Panc1 (cell line): ENCODE results near the gene MYH4. TPM values are rescaled to one million over a fixed set of nuclear protein-coding genes. Genes with fewer than 3 reads are reported as not detected.

Experiments
- ATAC-seq: fragments of 200-7000 bp; cut with Tn5 transposase; 2 replicates; pipeline ENCODE4 v1.9.1; 2020; ENCODE audit warnings: mild to moderate bottlenecking, moderate library complexity
- BruUV-seq: library from RNA; stranded (reverse); fragments of 400-500 nt; replicated peaks from 2 replicates; lab custom pipeline; 2021; lab: Mats Ljungman, UMichigan
- CTCF ChIA-PET: fragments of 300-600 bp; sonication (Branson Sonifier 250); formaldehyde crosslinking; loops from one replicate; lab custom pipeline; 2022; ENCODE audit warnings: antibody characterized with exemption; lab: Charles Lee
- POLR2A ChIA-PET: fragments of 300-600 bp; sonication (Branson Sonifier 250); formaldehyde crosslinking; loops from one replicate; lab custom pipeline; 2022; ENCODE audit warnings: antibody characterized with exemption; lab: Charles Lee
- DNase-seq: peaks from one replicate; pipeline ENCODE4 v3.0.0-alpha.2; 2010; ENCODE audit warnings: low read depth, low spot score
- H3K27ac ChIP-seq: 2 replicates; pipeline ENCODE4 v1.5.1; 2011; ENCODE audit warnings: mild to moderate bottlenecking, low read length, inconsistent platforms
- H3K27me3 ChIP-seq: fragments of 200-500 bp; sonication (Bioruptor generic); 2 replicates; pipeline ENCODE4 v1.6.0; 2014; ENCODE audit warnings: low read length, inconsistent platforms; ENCODE audit not compliant: control insufficient read depth, insufficient read depth
- H3K36me3 ChIP-seq: fragments of 200-500 bp; sonication (Bioruptor generic); 2 replicates; pipeline ENCODE4 v1.5.1; 2014; ENCODE audit warnings: inconsistent platforms, mild to moderate bottlenecking, low read length, moderate library complexity; ENCODE audit not compliant: control insufficient read depth, insufficient read depth
- H3K4me1 ChIP-seq: 2 replicates; pipeline ENCODE4 v1.5.1; 2011; ENCODE audit warnings: inconsistent platforms, mild to moderate bottlenecking, low read length, moderate library complexity; ENCODE audit not compliant: control insufficient read depth, insufficient read depth
- H3K4me3 ChIP-seq, 2 experiments: 2 replicates each; pipeline ENCODE4 v1.5.1; 2011 to 2012; ENCODE audit warnings: low read depth in 2 of 2, low read length in 2 of 2, mild to moderate bottlenecking in 2 of 2, inconsistent platforms in 1 of 2, moderate library complexity in 1 of 2
- H3K9me3 ChIP-seq: fragments of 200-500 bp; sonication (Bioruptor generic); 2 replicates; pipeline ENCODE4 v1.5.1; 2014; ENCODE audit warnings: low read depth, mild to moderate bottlenecking, inconsistent platforms, low read length, moderate library complexity; ENCODE audit not compliant: control insufficient read depth, insufficient read depth
- CTCF ChIP-seq: fragments of 450-650 bp; IDR thresholded peaks from 2 replicates; pipeline ENCODE4 v1.5.1; 2017; ENCODE audit warnings: mild to moderate bottlenecking
- POLR2AphosphoS5 ChIP-seq: IDR thresholded peaks from 2 replicates; pipeline ENCODE4 v1.6.1; 2012; ENCODE audit warnings: mild to moderate bottlenecking, low read depth, low read length, moderate library complexity
- REST ChIP-seq, 2 experiments: IDR thresholded peaks; 2 replicates each; pipeline ENCODE4 v1.6.1; 2011 to 2012; ENCODE audit warnings: low read depth in 2 of 2, control low read depth in 1 of 2, low read length in 1 of 2, mild to moderate bottlenecking in 1 of 2, moderate library complexity in 1 of 2; ENCODE audit not compliant: insufficient read depth in 1 of 2
- SIN3A ChIP-seq: IDR thresholded peaks from 2 replicates; pipeline ENCODE4 v1.6.1; 2012; ENCODE audit warnings: low read depth, mild to moderate bottlenecking, low read length, moderate library complexity, borderline replicate concordance; ENCODE audit not compliant: insufficient read depth
- TCF7L2 ChIP-seq: IDR thresholded peaks from 2 replicates; pipeline ENCODE4 v1.6.1; 2011; ENCODE audit warnings: mild to moderate bottlenecking, low read depth, low read length, inconsistent platforms
- in situ Hi-C: cut with HindIII; loops from 2 replicates; pipeline ENCODE4 v1.10.0; 2016; ENCODE audit warnings: low sequenced_read_pairs, low pct_unique_long_range_greater_than_20kb
- intact Hi-C: fragments of 100-400 bp; cut with micrococcal nuclease; formaldehyde crosslinking; loops from one replicate; pipeline ENCODE4 v1.10.0; 2022; ENCODE audit not compliant: unreplicated experiment
- total RNA-seq: library from RNA; stranded (reverse); gene quantifications from one replicate; pipeline ENCODE4 v1.2.1, GENCODE V29; 2021; ENCODE audit not compliant: unreplicated experiment

Gene MYH4
- total RNA-seq, 1 experiment from 2014 or later: not detected

GRCh38 chr17:10439816-10440215 lies 29.5 kb downstream of the MYH4 start:
- POLR2A ChIA-PET: no interaction called here
- no peaks in the 10 kb centered on the region for H3K36me3 ChIP-seq
- BruUV-seq: no TSS peak
- no peak overlapping the region for H3K4me3 ChIP-seq
- H3K27me3 ChIP-seq: no peaks in the 10 kb centered on the region
- H3K27ac ChIP-seq: no peak overlapping the region
- no peak for TF ChIP-seq CTCF
- no peak for TF ChIP-seq TCF7L2
- TF ChIP-seq POLR2AphosphoS5: no peak
- TF ChIP-seq SIN3A: no peak
- TF ChIP-seq REST (IDR thresholded peaks at IDR 0.05; ENCODE audit: insufficient read depth in 1 of 2, low read depth in 2 of 2, low read length in 1 of 2): no peak
- no peaks in the 10 kb centered on the region for H3K9me3 ChIP-seq
- ATAC-seq (no peak), DNase-seq (no peak)
- CTCF ChIA-PET: no interaction called here
- intact Hi-C loops: no loop called here
- in situ Hi-C loops: no loop called here
- H3K4me1 ChIP-seq: no peaks in the 10 kb centered on the region

DNA sequence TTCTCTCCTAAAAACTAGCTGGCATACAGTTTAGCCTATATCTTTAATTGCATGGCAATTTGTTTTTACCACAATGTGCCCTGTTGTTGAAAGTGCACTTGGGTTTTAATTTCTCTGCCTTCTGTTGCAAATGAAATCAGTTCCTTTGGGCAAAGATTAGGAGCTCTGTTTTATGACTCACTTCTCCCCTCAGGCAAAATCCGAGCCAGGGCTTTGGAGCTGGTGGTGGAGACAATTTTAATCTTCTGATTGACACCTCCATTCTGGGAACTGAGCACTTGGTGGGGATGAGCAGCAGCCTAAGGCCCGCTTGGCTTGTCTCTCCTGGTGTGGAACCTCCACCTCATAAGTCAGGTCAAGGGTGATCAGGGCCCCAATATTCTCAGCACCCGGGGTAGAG lies 34.3 kb downstream of the MYH4 start:
- in situ Hi-C loops (no loop called here), intact Hi-C loops (no loop called here)
- Histone ChIP-seq H3K36me3 (no peaks in the 10 kb centered on the region), H3K4me3 (no peak overlapping the region), H3K27me3 (no peaks in the 10 kb centered on the region), H3K4me1 (no peaks in the 10 kb centered on the region), H3K9me3 (no peaks in the 10 kb centered on the region), H3K27ac (no peak overlapping the region)
- BruUV-seq: no TSS peak
- ATAC-seq: no peak
- DNase-seq: no peak
- ChIA-PET POLR2A (no interaction called here), CTCF (no interaction called here)
- TF ChIP-seq TCF7L2 (no peak), SIN3A (no peak), CTCF (no peak), REST (IDR thresholded peaks at IDR 0.05; ENCODE audit: insufficient read depth in 1 of 2, low read depth in 2 of 2, low read length in 1 of 2) (no peak), POLR2AphosphoS5 (no peak)
